Right ventricle myocardium superior (tissue), 1 donor: ENCODE data around the gene FUT6. TPM values are rescaled to one million over a fixed set of nuclear protein-coding genes. Genes with fewer than 3 reads are reported as not detected.

Experiments
- total RNA-seq: library from RNA; stranded (reverse); fragmentation: NEBNext Ultra II Directional; extraction: Animal tissue kit (Norgen Biotek cat#: 25700); gene quantifications from one replicate; pipeline ENCODE4 v1.2.1, GENCODE V29; 2021
- donor health status: DM: no; HTN: yes; CAD: no; lungs with severe emphysema.

Gene FUT6
- total RNA-seq, 1 donor from 2014 or later = not detected

Other genes starting within 250 kb of the FUT6 start
- gene SAFB2, start 216.9 kb downstream of the FUT6 start, total RNA-seq = 48.7 TPM
- gene SAFB, start 216.6 kb downstream of the FUT6 start, total RNA-seq = 61.9 TPM
- gene MICOS13, start 159.2 kb downstream of the FUT6 start, total RNA-seq = 165 TPM
- gene HSD11B1L, start 158.7 kb downstream of the FUT6 start, total RNA-seq = 3.5 TPM
- gene RPL36, start 149.4 kb downstream of the FUT6 start, total RNA-seq = 367 TPM
- gene LONP1, start 119.6 kb downstream of the FUT6 start, total RNA-seq = 98.8 TPM
- not detected for gene CATSPERD, start 119.1 kb downstream of the FUT6 start, total RNA-seq
- 0.62 TPM for gene PRR22, start 55.0 kb downstream of the FUT6 start, total RNA-seq
- 12.9 TPM for gene DUS3L, start 48.5 kb downstream of the FUT6 start, total RNA-seq
- gene NRTN, start 34.6 kb downstream of the FUT6 start, total RNA-seq = 20.6 TPM
- not detected for gene FUT3, start 11.7 kb upstream of the FUT6 start, total RNA-seq
- not detected for gene FUT5, start 30.8 kb upstream of the FUT6 start, total RNA-seq
- 606 TPM for gene NDUFA11, start 64.1 kb upstream of the FUT6 start, total RNA-seq
- 2.1 TPM for gene VMAC, start 65.2 kb upstream of the FUT6 start, total RNA-seq
- 3.4 TPM for gene CAPS, start 74.6 kb upstream of the FUT6 start, total RNA-seq
- 57.4 TPM for gene RANBP3, start 138.4 kb upstream of the FUT6 start, total RNA-seq